B cell (primary cell): Measurements from ENCODE around the gene TBC1D4. TPM values are rescaled to one million over a fixed set of nuclear protein-coding genes. Genes with fewer than 3 reads are reported as not detected.

Experiments used
- ATAC-seq: fragments of 200-7000 bp; cut with Tn5 transposase; one replicate; pipeline ENCODE4 v1.10.0; 2021; ENCODE audit warnings: low read depth, mild to moderate bottlenecking, moderate number of reproducible peaks, moderate library complexity
- CTCF ChIA-PET: fragments of 350-600 bp; sonication (Branson Sonifier 250); formaldehyde crosslinking; loops from one replicate; lab custom pipeline; 2021; ENCODE audit warnings: antibody characterized with exemption, inconsistent platforms; lab: Charles Lee
- POLR2A ChIA-PET: fragments of 350-600 bp; sonication (Branson Sonifier 250); formaldehyde crosslinking; loops from one replicate; lab custom pipeline; 2021; ENCODE audit warnings: antibody characterized with exemption; lab: Charles Lee
- DNase-seq: peaks from one replicate; pipeline ENCODE4 v3.0.0; 2013
- H2AFZ ChIP-seq: 2 replicates; pipeline ENCODE4 v1.6.1; 2012; ENCODE audit warnings: mild to moderate bottlenecking, low read depth, low read length; ENCODE audit not compliant: insufficient read depth, poor library complexity, severe bottlenecking
- H3K27ac ChIP-seq, 2 donors: 1 replicate in 1 of 2; 2 replicates in 1 of 2; pipeline ENCODE4 v1.5.1; 2012 to 2013; ENCODE audit warnings: low read length in 2 of 2, mild to moderate bottlenecking in 2 of 2, moderate library complexity in 1 of 2
- H3K27me3 ChIP-seq, 4 experiments: fragments of 200-600 bp in 1 of 4; sonication (generic) in 1 of 4; replicated peaks in 1 of 4; 1 replicate in 2 of 4; 2 replicates in 2 of 4; pipeline versions ENCODE4 v1.6.1 to v1.7.0; 2013 to 2016; ENCODE audit warnings: low read length in 3 of 4, mild to moderate bottlenecking in 2 of 4, mixed read lengths in 1 of 4, moderate library complexity in 1 of 4; ENCODE audit not compliant: insufficient read depth in 4 of 4, control insufficient read depth in 3 of 4; ENCODE audit errors: control extremely low read depth in 1 of 4
- H3K36me3 ChIP-seq, 2 experiments: replicated peaks in 1 of 2; 1 replicate in 1 of 2; 2 replicates in 1 of 2; pipeline versions ENCODE4 v1.6.1 to v1.7.1; 2013; ENCODE audit warnings: low read length in 1 of 2; ENCODE audit not compliant: insufficient read depth in 2 of 2, control insufficient read depth in 1 of 2; ENCODE audit errors: control extremely low read depth in 1 of 2, extremely low read depth in 1 of 2
- H3K4me1 ChIP-seq, 2 donors: fragments of 200-600 bp in 1 of 2; sonication (generic) in 1 of 2; 1 replicate in 1 of 2; 2 replicates in 1 of 2; pipeline versions ENCODE4 v1.5.1 to v1.6.1; 2013 to 2017; ENCODE audit warnings: low read length in 2 of 2; ENCODE audit not compliant: control insufficient read depth in 2 of 2, insufficient read depth in 2 of 2
- H3K4me2 ChIP-seq: replicated peaks from 2 replicates; pipeline ENCODE3; 2012; ENCODE audit warnings: mild to moderate bottlenecking, low read depth, low read length; ENCODE audit not compliant: poor library complexity, severe bottlenecking
- H3K4me3 ChIP-seq, 5 experiments: fragments of 200-600 bp in 1 of 5; sonication (generic) in 1 of 5; 1 replicate in 3 of 5; 2 replicates in 2 of 5; pipeline versions ENCODE4 v1.5.1 to v1.7.0; 2011 to 2016; ENCODE audit warnings: low read length in 4 of 5, mild to moderate bottlenecking in 4 of 5, low read depth in 2 of 5, control low read depth in 1 of 5, moderate library complexity in 1 of 5; ENCODE audit not compliant: insufficient read depth in 1 of 5; ENCODE audit errors: control extremely low read depth in 1 of 5, extremely low read depth in 1 of 5
- H3K79me2 ChIP-seq: fragments of 200-600 bp; sonication (generic); one replicate; pipeline ENCODE4 v1.6.0; 2016; ENCODE audit warnings: low read length; ENCODE audit not compliant: control insufficient read depth, insufficient read depth
- H3K9ac ChIP-seq: fragments of 200-600 bp; sonication (generic); 2 replicates; pipeline ENCODE4 v1.6.1; 2017; ENCODE audit warnings: mild to moderate bottlenecking, low read length, moderate library complexity
- H3K9me3 ChIP-seq, 3 donors: one replicate each; pipeline versions ENCODE4 v1.6.1 to v1.7.1; 2013; ENCODE audit warnings: low read length in 2 of 3; ENCODE audit not compliant: control insufficient read depth in 2 of 3, insufficient read depth in 1 of 3; ENCODE audit errors: control extremely low read depth in 1 of 3
- H4K20me1 ChIP-seq: 2 replicates; pipeline ENCODE4 v1.6.0; 2012; ENCODE audit warnings: mild to moderate bottlenecking, low read length; ENCODE audit not compliant: insufficient read depth, control insufficient read depth, poor library complexity, severe bottlenecking
- H3K27ac Mint-ChIP-seq: one replicate; pipeline ENCODE4 v1.8.0; 2021; ENCODE audit warnings: mixed read lengths
- H3K27me3 Mint-ChIP-seq: one replicate; pipeline ENCODE4 v1.8.0; 2021; ENCODE audit warnings: mixed read lengths
- H3K4me1 Mint-ChIP-seq: one replicate; pipeline ENCODE4 v1.8.0; 2021; ENCODE audit warnings: mixed read lengths
- H3K4me3 Mint-ChIP-seq: one replicate; pipeline ENCODE4 v1.8.0; 2021; ENCODE audit warnings: mixed read lengths
- H3K9me3 Mint-ChIP-seq: one replicate; pipeline ENCODE4 v1.8.0; 2022; ENCODE audit warnings: mixed read lengths; ENCODE audit not compliant: insufficient read depth
- EZH2 ChIP-seq: IDR thresholded peaks from 2 replicates; pipeline ENCODE4 v1.6.1; 2012; ENCODE audit warnings: borderline replicate concordance, low read depth, mild to moderate bottlenecking, moderate library complexity, low read length; ENCODE audit not compliant: insufficient read depth, poor library complexity, severe bottlenecking
- WGBS: methylation state at CpG from one replicate; pipeline ENCODE4 v1.1.5; 2013; ENCODE audit warnings: missing lambda C conversion rate; ENCODE audit not compliant: insufficient coverage; 5-methylcytosine and 5-hydroxymethylcytosine counted together
- intact Hi-C: fragments of 100-400 bp; cut with micrococcal nuclease; formaldehyde crosslinking; loops from one replicate; pipeline ENCODE4 v1.10.0; 2022
- polyA plus RNA-seq: library from polyadenylated mRNA; depleted of rRNA; stranded (reverse); fragments of >200 nt; gene quantifications from 2 replicates; pipeline ENCODE4 v1.2.3, GENCODE V29; 2012
- total RNA-seq, 2 donors: library from RNA; stranded (reverse); fragments of 120-200 nt in 1 of 2; gene quantifications; 1 replicate in 1 of 2; 2 replicates in 1 of 2; pipeline versions ENCODE4 v1.2.3 to v1.2.4, GENCODE V29; 2013 to 2022
- TF ChIP-seq, protein P1 (sequence below): fragments of 200-600 bp; IDR thresholded peaks from one replicate; pipeline ENCODE4 v1.8.0; 2022; ENCODE audit warnings: antibody characterized with exemption, mild to moderate bottlenecking

TBC1D4 gene
- total and polyA plus RNA-seq, 2 donors (not counting 1 experiment from before 2014, with no cell fraction given), result 1.6 to 3.5 TPM

DNA sequence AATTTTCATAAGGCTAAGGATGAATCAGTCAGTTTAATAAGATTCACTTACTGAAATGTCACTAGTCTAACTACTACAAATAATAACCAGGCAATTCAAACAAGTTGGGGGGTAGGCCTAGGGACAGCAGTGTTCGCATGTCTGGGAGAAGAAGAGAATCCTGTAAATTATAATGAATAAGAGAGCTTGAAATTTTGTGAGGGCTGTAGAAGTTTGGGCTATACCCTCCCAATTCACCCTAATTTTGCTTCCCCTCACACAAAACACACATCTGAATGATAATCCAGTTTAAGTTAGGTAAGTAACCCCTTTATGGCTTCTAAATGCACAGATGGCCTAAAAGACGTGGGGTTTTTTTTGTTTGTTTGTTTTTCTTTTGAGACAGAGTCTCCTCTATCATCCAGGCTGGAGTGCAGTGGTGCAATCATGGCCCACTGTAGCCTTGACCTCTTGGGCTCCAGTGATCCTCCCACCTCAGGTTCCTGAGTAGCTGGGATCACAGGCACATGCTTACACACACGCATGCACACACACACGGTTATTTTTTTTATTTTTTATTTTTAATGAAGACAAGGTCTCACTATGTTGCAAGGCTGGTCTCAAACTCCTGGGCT, 69.9 kb downstream of the TBC1D4 start:
- TF ChIP-seq, protein P1, sequence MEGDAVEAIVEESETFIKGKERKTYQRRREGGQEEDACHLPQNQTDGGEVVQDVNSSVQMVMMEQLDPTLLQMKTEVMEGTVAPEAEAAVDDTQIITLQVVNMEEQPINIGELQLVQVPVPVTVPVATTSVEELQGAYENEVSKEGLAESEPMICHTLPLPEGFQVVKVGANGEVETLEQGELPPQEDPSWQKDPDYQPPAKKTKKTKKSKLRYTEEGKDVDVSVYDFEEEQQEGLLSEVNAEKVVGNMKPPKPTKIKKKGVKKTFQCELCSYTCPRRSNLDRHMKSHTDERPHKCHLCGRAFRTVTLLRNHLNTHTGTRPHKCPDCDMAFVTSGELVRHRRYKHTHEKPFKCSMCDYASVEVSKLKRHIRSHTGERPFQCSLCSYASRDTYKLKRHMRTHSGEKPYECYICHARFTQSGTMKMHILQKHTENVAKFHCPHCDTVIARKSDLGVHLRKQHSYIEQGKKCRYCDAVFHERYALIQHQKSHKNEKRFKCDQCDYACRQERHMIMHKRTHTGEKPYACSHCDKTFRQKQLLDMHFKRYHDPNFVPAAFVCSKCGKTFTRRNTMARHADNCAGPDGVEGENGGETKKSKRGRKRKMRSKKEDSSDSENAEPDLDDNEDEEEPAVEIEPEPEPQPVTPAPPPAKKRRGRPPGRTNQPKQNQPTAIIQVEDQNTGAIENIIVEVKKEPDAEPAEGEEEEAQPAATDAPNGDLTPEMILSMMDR, result no peak
- TF ChIP-seq EZH2, result no peak
- Histone ChIP-seq H2AFZ (no peak overlapping the region), H3K4me2 (no peak overlapping the region), H4K20me1 (no peaks in the 10 kb centered on the region), H3K4me1 (no peaks in the 10 kb centered on the region), H3K36me3 (no peaks in the 10 kb centered on the region), H3K79me2 (no peaks in the 10 kb centered on the region), H3K27me3 (no peaks in the 10 kb centered on the region), H3K9me3 (no peaks in the 10 kb centered on the region), H3K9ac (no peak overlapping the region), H3K4me3 (no peak overlapping the region), H3K27ac (no peak overlapping the region)
- Mint-ChIP-seq H3K27ac (no peak overlapping the region), H3K4me3 (no peak overlapping the region), H3K9me3 (no peaks in the 10 kb centered on the region), H3K4me1 (no peaks in the 10 kb centered on the region), H3K27me3 (peaks cover 11% of the 10 kb centered on the region)
- POLR2A ChIA-PET, result no interaction called here
- intact Hi-C loops, result no loop called here
- no peak for ATAC-seq
- WGBS, result no CpG with 5 or more reads among the region's 4 CpGs
- CTCF ChIA-PET, result no interaction called here
- no peak for DNase-seq

DNA sequence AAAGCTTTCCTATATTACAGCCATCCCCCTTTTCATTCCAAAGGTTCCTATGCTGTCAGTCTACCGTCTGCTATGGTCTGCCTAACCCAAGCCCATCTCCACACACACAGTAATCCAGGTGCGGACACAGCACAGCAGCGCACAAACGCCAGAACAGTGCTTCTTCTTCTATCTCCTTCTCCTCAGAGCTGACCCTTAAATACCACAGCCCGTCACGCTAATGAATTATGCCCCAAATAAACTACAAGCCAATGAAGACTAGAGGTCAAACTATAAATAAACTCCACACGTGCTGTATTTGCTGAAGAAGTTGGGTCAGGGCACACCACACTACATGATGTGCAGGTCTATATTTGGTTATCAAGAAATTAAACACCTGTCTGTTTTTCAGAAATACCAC, 71.8 kb downstream of the TBC1D4 start:
- Histone ChIP-seq H4K20me1 (no peaks in the 10 kb centered on the region), H3K4me2 (no peak overlapping the region), H3K79me2 (no peaks in the 10 kb centered on the region), H3K9me3 (no peaks in the 10 kb centered on the region), H3K36me3 (no peaks in the 10 kb centered on the region), H3K4me1 (no peaks in the 10 kb centered on the region), H2AFZ (no peak overlapping the region), H3K27me3 (no peaks in the 10 kb centered on the region), H3K4me3 (no peak overlapping the region), H3K27ac (no peak overlapping the region), H3K9ac (no peak overlapping the region)
- TF ChIP-seq, protein P1, result no peak
- no peak for TF ChIP-seq EZH2
- ChIA-PET POLR2A (no interaction called here), CTCF (no interaction called here)
- no peak for DNase-seq
- Mint-ChIP-seq H3K27ac (no peak overlapping the region), H3K4me1 (no peaks in the 10 kb centered on the region), H3K4me3 (no peak overlapping the region), H3K9me3 (no peaks in the 10 kb centered on the region), H3K27me3 (peaks cover 19% of the 10 kb centered on the region)
- ATAC-seq, result no peak
- intact Hi-C loops, result no loop called here
- 83% methylated on average over 5 of the region's 7 CpGs for WGBS
